WTC11 (cell line): ENCODE measurements around the gene PI4KB. TPM values are rescaled to one million over a fixed set of nuclear protein-coding genes. Genes with fewer than 3 reads are reported as not detected.
A peak's percentile ranks its signal among the peaks of the same experiment; 100 is the strongest.

ENCODE experiments used
- ATAC-seq: fragments of 200-7000 bp; cut with Tn5 transposase; 2 replicates; pipeline ENCODE4 v1.10.0; 2021; ENCODE audit warnings: mild to moderate bottlenecking, moderate library complexity
- CTCF ChIA-PET: fragments of 300-600 bp; sonication (Branson Sonifier 250); formaldehyde crosslinking; loops from one replicate; lab custom pipeline; 2021; ENCODE audit warnings: antibody characterized with exemption; lab: Charles Lee
- POLR2A ChIA-PET: fragments of 350-600 bp; sonication (Branson Sonifier 250); formaldehyde crosslinking; loops from one replicate; lab custom pipeline; 2021; ENCODE audit warnings: antibody characterized with exemption; lab: Charles Lee
- DNase-seq: peaks from one replicate; pipeline ENCODE4 v3.0.0; 2021; ENCODE audit warnings: low spot score
- H3K27ac Mint-ChIP-seq: 2 replicates; pipeline ENCODE4 v1.8.0; 2021; ENCODE audit warnings: mixed read lengths
- H3K27me3 Mint-ChIP-seq: 2 replicates; pipeline ENCODE4 v1.8.0; 2021; ENCODE audit warnings: low read depth, mild to moderate bottlenecking, moderate library complexity, mixed read lengths
- H3K36me3 Mint-ChIP-seq: 2 replicates; pipeline ENCODE4 v1.8.0; 2021; ENCODE audit warnings: mixed read lengths
- H3K4me1 Mint-ChIP-seq: 2 replicates; pipeline ENCODE4 v1.8.0; 2022; ENCODE audit warnings: mixed read lengths
- H3K4me3 Mint-ChIP-seq: 2 replicates; pipeline ENCODE4 v1.8.0; 2021; ENCODE audit warnings: mild to moderate bottlenecking, moderate library complexity, mixed read lengths
- H3K9me3 Mint-ChIP-seq: 2 replicates; pipeline ENCODE4 v1.8.0; 2021; ENCODE audit warnings: mixed read lengths
- ATF1 ChIP-seq: sonication (generic); formaldehyde crosslinking; IDR thresholded peaks from 2 replicates; pipeline ENCODE4 v1.8.1; 2023; ENCODE audit warnings: mild to moderate bottlenecking, moderate library complexity, missing genetic modification reagents
- FOXJ3 ChIP-seq: sonication (generic); formaldehyde crosslinking; IDR thresholded peaks from 2 replicates; pipeline ENCODE4 v1.9.0; 2021; ENCODE audit warnings: missing genetic modification reagents, mild to moderate bottlenecking, borderline replicate concordance
- FOXP1 ChIP-seq: sonication (generic); formaldehyde crosslinking; IDR thresholded peaks from 2 replicates; pipeline ENCODE4 v1.8.0; 2022; ENCODE audit warnings: missing genetic modification reagents, mild to moderate bottlenecking, moderate library complexity, borderline replicate concordance
- GABPB1 ChIP-seq: sonication (generic); formaldehyde crosslinking; IDR thresholded peaks from 2 replicates; pipeline ENCODE4 v1.8.1; 2023; ENCODE audit warnings: mild to moderate bottlenecking, missing genetic modification reagents
- HMGA2 ChIP-seq: fragments of 250-450 bp; sonication (Bioruptor Pico); IDR thresholded peaks from 2 replicates; pipeline ENCODE4 v1.4.0; 2021; ENCODE audit warnings: mild to moderate bottlenecking, moderate library complexity
- NFATC4 ChIP-seq: fragments of 250-450 bp; sonication (Bioruptor Pico); IDR thresholded peaks from 2 replicates; pipeline ENCODE4 v1.9.0; 2021; ENCODE audit warnings: mild to moderate bottlenecking
- NFE2L1 ChIP-seq: sonication (generic); formaldehyde crosslinking; IDR thresholded peaks from 2 replicates; pipeline ENCODE4 v1.8.1; 2023; ENCODE audit warnings: missing genetic modification reagents
- NR3C1 ChIP-seq: sonication (generic); formaldehyde crosslinking; conservative IDR thresholded peaks from 2 replicates; pipeline ENCODE4 v1.8.1; 2023; ENCODE audit warnings: low read depth, mild to moderate bottlenecking, missing genetic modification reagents
- PRRX2 ChIP-seq: fragments of 250-450 bp; sonication (Bioruptor Pico); IDR thresholded peaks from 2 replicates; pipeline ENCODE4 v1.8.0; 2021; ENCODE audit warnings: mild to moderate bottlenecking
- RORB ChIP-seq: fragments of 250-450 bp; sonication (Bioruptor Pico); IDR thresholded peaks from 2 replicates; pipeline ENCODE4 v1.9.0; 2021; ENCODE audit warnings: mild to moderate bottlenecking
- SMAD3 ChIP-seq: sonication (generic); formaldehyde crosslinking; IDR thresholded peaks from 2 replicates; pipeline ENCODE4 v1.8.0; 2022; ENCODE audit warnings: missing genetic modification reagents, mild to moderate bottlenecking, borderline replicate concordance
- ZNF138 ChIP-seq: sonication (generic); formaldehyde crosslinking; conservative IDR thresholded peaks from 2 replicates; pipeline ENCODE4 v1.8.1; 2022; ENCODE audit warnings: mild to moderate bottlenecking, moderate library complexity, missing genetic modification reagents
- total RNA-seq: library from RNA; stranded (reverse); gene quantifications from 3 replicates; pipeline ENCODE4 v1.2.3, GENCODE V29; 2021
- TF ChIP-seq, protein P1 (sequence below): sonication (generic); formaldehyde crosslinking; IDR thresholded peaks from 2 replicates; pipeline ENCODE4 v1.8.1; 2023; ENCODE audit warnings: mild to moderate bottlenecking, missing genetic modification reagents, borderline replicate concordance
- TF ChIP-seq, protein P2 (sequence below): sonication (generic); formaldehyde crosslinking; IDR thresholded peaks from 2 replicates; pipeline ENCODE4 v1.8.0; 2022; ENCODE audit warnings: mild to moderate bottlenecking, missing genetic modification reagents
- TF ChIP-seq, protein P3 (sequence below): sonication (generic); formaldehyde crosslinking; IDR thresholded peaks from 2 replicates; pipeline ENCODE4 v1.8.1; 2022; ENCODE audit warnings: mild to moderate bottlenecking, moderate library complexity, missing genetic modification reagents
- TF ChIP-seq, protein P4 (sequence below): sonication (generic); formaldehyde crosslinking; IDR thresholded peaks from 2 replicates; pipeline ENCODE4 v1.8.1; 2023; ENCODE audit warnings: mild to moderate bottlenecking, missing genetic modification reagents
- TF ChIP-seq, protein P5 (sequence below): sonication (generic); formaldehyde crosslinking; IDR thresholded peaks from 2 replicates; pipeline ENCODE4 v1.8.1; 2023; ENCODE audit warnings: mild to moderate bottlenecking, missing genetic modification reagents, moderate library complexity
- TF ChIP-seq, protein P6 (sequence below): fragments of 250-450 bp; sonication (Bioruptor Pico); IDR thresholded peaks from 2 replicates; pipeline ENCODE4 v1.9.0; 2021; ENCODE audit warnings: mild to moderate bottlenecking
- TF ChIP-seq, protein P7 (sequence below): sonication (generic); formaldehyde crosslinking; IDR thresholded peaks from 2 replicates; pipeline ENCODE4 v1.8.0; 2023; ENCODE audit warnings: missing genetic modification reagents
- TF ChIP-seq, protein P8 (sequence below): sonication (generic); formaldehyde crosslinking; IDR thresholded peaks from 2 replicates; pipeline ENCODE4 v1.8.0; 2022; ENCODE audit warnings: missing genetic modification reagents

The PI4KB gene
- total RNA-seq, 1 experiment from 2014 or later, result 33.6 TPM

DNA sequence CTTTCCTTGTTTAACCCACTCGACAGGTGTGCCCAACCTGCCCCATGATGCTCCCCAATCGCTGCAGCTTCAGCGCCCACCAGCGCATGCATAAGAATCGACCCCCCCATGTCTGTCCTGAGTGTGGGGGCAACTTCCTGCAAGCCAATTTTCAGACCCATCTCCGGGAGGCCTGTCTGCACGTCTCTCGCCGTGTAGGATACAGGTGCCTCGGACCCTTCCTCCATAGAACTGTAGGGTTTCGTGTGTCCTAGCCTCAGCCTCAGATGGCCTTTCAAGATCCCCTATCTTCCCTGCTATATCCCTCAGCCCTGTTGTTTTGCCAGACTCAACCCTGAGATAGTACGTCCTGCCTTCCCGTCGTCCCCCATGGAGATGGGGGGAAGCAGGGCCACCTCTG, 38.7 kb downstream of the PI4KB start:
- ATAC-seq, result no peak
- no peak for DNase-seq
- Mint-ChIP-seq H3K27ac (peak overlapping the region; percentile 13; the same call in 1 of the 2 replicates), H3K4me3 (no peak overlapping the region), H3K36me3 (peaks cover 56% of the 10 kb centered on the region), H3K9me3 (no peaks in the 10 kb centered on the region), H3K27me3 (no peaks in the 10 kb centered on the region), H3K4me1 (peaks cover 19% of the 10 kb centered on the region)
- TF ChIP-seq ZNF138 (CRISPR knock-in tag) (no peak), NFATC4 (CRISPR knock-in tag) (no peak), NFE2L1 (CRISPR knock-in tag) (no peak), ATF1 (CRISPR knock-in tag) (no peak), SMAD3 (no peak), GABPB1 (CRISPR knock-in tag) (no peak), FOXJ3 (CRISPR knock-in tag) (no peak), RORB (CRISPR knock-in tag) (no peak), NR3C1 (CRISPR knock-in tag) (no peak), HMGA2 (CRISPR knock-in tag) (no peak), FOXP1 (no peak), PRRX2 (CRISPR knock-in tag) (no peak)
- TF ChIP-seq, protein P1, sequence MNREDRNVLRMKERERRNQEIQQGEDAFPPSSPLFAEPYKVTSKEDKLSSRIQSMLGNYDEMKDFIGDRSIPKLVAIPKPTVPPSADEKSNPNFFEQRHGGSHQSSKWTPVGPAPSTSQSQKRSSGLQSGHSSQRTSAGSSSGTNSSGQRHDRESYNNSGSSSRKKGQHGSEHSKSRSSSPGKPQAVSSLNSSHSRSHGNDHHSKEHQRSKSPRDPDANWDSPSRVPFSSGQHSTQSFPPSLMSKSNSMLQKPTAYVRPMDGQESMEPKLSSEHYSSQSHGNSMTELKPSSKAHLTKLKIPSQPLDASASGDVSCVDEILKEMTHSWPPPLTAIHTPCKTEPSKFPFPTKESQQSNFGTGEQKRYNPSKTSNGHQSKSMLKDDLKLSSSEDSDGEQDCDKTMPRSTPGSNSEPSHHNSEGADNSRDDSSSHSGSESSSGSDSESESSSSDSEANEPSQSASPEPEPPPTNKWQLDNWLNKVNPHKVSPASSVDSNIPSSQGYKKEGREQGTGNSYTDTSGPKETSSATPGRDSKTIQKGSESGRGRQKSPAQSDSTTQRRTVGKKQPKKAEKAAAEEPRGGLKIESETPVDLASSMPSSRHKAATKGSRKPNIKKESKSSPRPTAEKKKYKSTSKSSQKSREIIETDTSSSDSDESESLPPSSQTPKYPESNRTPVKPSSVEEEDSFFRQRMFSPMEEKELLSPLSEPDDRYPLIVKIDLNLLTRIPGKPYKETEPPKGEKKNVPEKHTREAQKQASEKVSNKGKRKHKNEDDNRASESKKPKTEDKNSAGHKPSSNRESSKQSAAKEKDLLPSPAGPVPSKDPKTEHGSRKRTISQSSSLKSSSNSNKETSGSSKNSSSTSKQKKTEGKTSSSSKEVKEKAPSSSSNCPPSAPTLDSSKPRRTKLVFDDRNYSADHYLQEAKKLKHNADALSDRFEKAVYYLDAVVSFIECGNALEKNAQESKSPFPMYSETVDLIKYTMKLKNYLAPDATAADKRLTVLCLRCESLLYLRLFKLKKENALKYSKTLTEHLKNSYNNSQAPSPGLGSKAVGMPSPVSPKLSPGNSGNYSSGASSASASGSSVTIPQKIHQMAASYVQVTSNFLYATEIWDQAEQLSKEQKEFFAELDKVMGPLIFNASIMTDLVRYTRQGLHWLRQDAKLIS (CRISPR knock-in tag), result no peak
- TF ChIP-seq, protein P2, sequence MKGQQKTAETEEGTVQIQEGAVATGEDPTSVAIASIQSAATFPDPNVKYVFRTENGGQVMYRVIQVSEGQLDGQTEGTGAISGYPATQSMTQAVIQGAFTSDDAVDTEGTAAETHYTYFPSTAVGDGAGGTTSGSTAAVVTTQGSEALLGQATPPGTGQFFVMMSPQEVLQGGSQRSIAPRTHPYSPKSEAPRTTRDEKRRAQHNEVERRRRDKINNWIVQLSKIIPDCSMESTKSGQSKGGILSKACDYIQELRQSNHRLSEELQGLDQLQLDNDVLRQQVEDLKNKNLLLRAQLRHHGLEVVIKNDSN (CRISPR knock-in tag), result no peak
- TF ChIP-seq, protein P3, sequence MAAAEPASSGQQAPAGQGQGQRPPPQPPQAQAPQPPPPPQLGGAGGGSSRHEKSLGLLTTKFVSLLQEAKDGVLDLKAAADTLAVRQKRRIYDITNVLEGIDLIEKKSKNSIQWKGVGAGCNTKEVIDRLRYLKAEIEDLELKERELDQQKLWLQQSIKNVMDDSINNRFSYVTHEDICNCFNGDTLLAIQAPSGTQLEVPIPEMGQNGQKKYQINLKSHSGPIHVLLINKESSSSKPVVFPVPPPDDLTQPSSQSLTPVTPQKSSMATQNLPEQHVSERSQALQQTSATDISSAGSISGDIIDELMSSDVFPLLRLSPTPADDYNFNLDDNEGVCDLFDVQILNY (CRISPR knock-in tag), result no peak
- TF ChIP-seq, protein P4, sequence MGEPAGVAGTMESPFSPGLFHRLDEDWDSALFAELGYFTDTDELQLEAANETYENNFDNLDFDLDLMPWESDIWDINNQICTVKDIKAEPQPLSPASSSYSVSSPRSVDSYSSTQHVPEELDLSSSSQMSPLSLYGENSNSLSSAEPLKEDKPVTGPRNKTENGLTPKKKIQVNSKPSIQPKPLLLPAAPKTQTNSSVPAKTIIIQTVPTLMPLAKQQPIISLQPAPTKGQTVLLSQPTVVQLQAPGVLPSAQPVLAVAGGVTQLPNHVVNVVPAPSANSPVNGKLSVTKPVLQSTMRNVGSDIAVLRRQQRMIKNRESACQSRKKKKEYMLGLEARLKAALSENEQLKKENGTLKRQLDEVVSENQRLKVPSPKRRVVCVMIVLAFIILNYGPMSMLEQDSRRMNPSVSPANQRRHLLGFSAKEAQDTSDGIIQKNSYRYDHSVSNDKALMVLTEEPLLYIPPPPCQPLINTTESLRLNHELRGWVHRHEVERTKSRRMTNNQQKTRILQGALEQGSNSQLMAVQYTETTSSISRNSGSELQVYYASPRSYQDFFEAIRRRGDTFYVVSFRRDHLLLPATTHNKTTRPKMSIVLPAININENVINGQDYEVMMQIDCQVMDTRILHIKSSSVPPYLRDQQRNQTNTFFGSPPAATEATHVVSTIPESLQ (CRISPR knock-in tag), result no peak
- TF ChIP-seq, protein P5, sequence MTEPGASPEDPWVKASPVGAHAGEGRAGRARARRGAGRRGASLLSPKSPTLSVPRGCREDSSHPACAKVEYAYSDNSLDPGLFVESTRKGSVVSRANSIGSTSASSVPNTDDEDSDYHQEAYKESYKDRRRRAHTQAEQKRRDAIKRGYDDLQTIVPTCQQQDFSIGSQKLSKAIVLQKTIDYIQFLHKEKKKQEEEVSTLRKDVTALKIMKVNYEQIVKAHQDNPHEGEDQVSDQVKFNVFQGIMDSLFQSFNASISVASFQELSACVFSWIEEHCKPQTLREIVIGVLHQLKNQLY (CRISPR knock-in tag), result no peak
- TF ChIP-seq, protein P6, sequence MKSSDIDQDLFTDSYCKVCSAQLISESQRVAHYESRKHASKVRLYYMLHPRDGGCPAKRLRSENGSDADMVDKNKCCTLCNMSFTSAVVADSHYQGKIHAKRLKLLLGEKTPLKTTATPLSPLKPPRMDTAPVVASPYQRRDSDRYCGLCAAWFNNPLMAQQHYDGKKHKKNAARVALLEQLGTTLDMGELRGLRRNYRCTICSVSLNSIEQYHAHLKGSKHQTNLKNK (CRISPR knock-in tag), result no peak
- TF ChIP-seq, protein P7, sequence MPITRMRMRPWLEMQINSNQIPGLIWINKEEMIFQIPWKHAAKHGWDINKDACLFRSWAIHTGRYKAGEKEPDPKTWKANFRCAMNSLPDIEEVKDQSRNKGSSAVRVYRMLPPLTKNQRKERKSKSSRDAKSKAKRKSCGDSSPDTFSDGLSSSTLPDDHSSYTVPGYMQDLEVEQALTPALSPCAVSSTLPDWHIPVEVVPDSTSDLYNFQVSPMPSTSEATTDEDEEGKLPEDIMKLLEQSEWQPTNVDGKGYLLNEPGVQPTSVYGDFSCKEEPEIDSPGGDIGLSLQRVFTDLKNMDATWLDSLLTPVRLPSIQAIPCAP (CRISPR knock-in tag), result no peak
- TF ChIP-seq, protein P8, sequence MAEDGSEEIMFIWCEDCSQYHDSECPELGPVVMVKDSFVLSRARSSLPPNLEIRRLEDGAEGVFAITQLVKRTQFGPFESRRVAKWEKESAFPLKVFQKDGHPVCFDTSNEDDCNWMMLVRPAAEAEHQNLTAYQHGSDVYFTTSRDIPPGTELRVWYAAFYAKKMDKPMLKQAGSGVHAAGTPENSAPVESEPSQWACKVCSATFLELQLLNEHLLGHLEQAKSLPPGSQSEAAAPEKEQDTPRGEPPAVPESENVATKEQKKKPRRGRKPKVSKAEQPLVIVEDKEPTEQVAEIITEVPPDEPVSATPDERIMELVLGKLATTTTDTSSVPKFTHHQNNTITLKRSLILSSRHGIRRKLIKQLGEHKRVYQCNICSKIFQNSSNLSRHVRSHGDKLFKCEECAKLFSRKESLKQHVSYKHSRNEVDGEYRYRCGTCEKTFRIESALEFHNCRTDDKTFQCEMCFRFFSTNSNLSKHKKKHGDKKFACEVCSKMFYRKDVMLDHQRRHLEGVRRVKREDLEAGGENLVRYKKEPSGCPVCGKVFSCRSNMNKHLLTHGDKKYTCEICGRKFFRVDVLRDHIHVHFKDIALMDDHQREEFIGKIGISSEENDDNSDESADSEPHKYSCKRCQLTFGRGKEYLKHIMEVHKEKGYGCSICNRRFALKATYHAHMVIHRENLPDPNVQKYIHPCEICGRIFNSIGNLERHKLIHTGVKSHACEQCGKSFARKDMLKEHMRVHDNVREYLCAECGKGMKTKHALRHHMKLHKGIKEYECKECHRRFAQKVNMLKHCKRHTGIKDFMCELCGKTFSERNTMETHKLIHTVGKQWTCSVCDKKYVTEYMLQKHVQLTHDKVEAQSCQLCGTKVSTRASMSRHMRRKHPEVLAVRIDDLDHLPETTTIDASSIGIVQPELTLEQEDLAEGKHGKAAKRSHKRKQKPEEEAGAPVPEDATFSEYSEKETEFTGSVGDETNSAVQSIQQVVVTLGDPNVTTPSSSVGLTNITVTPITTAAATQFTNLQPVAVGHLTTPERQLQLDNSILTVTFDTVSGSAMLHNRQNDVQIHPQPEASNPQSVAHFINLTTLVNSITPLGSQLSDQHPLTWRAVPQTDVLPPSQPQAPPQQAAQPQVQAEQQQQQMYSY (CRISPR knock-in tag), result no peak
- CTCF ChIA-PET, result no interaction called here
- POLR2A ChIA-PET, result interaction anchor here (0.5 kb wide), 1 partner anchor 107 kb away, joined by 3 read pairs; no protein-coding TSS in a partner anchor
